Mammary epithelial cell (primary cell): ENCODE measurements around the gene ZNF717.

ENCODE experiments used
- CTCF ChIP-seq, 2 donors: IDR thresholded peaks in 1 of 2; conservative IDR thresholded peaks in 1 of 2; 2 replicates each; pipeline ENCODE4 v1.5.1; 2011 to 2012; ENCODE audit warnings: inconsistent platforms in 2 of 2, low read length in 2 of 2, mild to moderate bottlenecking in 2 of 2, control low read depth in 1 of 2, low read depth in 1 of 2; ENCODE audit not compliant: insufficient read depth in 1 of 2; ENCODE audit errors: extremely low read depth in 1 of 2
- EZH2 ChIP-seq: IDR thresholded peaks from 2 replicates; pipeline ENCODE4 v1.6.1; 2012; ENCODE audit warnings: low read length, inconsistent platforms, borderline replicate concordance

DNA sequence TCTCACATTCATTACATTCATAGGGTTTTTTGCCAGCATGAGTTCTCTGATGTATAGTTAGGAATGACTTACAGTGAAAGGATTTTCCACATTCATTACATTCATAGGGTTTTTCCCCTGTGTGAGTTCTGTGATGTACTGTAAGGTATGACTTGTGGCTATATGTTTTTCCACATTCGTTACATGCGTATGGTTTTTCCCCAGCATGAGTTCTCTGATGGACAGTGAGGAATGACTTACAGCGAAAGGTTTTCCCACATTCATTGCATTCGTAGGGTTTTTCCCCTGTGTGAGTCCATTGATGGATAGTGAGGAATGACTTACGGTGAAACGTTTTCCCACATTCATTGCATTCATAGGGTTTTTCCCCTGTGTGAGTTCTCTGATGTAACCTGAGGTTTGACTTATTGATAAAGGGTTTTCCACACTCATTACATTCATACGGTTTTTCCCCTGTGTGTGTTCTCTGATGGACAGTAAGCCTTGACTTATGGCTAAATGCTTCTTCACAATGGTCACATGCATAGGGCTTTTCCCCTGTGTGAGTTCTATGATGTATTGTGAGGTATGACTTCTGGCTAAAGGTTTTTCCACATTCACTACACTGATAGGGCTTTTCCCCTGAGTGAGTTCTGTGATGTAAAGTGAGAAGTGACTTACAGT, 47.4 kb downstream of the ZNF717 start:
- TF ChIP-seq EZH2: no peak
- no peak for TF ChIP-seq CTCF (conservative IDR thresholded peaks at IDR 0.05 in 1 of 2, IDR thresholded peaks at IDR 0.05 in 1 of 2; ENCODE audit: extremely low read depth in 1 of 2, insufficient read depth in 1 of 2, low read depth in 1 of 2, low read length in 2 of 2)
